Ovary (tissue), 9 donors: Measurements from ENCODE around the gene EEIG1. TPM values are rescaled to one million over a fixed set of nuclear protein-coding genes. Genes with fewer than 3 reads are reported as not detected.

Source experiments
- DNase-seq, 5 donors: peaks; one replicate each; pipeline ENCODE4 v3.0.0-alpha.2; 2019 to 2020
- H3K27ac ChIP-seq, 2 donors: fragments of 200-600 bp; one replicate each; pipeline versions ENCODE4 v1.5.1 to v1.8.0; 2019 to 2022
- H3K27me3 ChIP-seq: fragments of 200-600 bp; one replicate; pipeline ENCODE4 v1.8.0; 2022
- H3K36me3 ChIP-seq: fragments of 200-600 bp; sonication (generic); one replicate; pipeline ENCODE4 v1.5.1; 2019
- H3K4me1 ChIP-seq: one replicate; pipeline ENCODE4 v1.8.1; 2013; ENCODE audit warnings: mild to moderate bottlenecking, moderate library complexity; ENCODE audit not compliant: insufficient read depth
- H3K4me3 ChIP-seq: fragments of 200-600 bp; sonication (generic); one replicate; pipeline ENCODE4 v1.5.1; 2017
- H3K9me3 ChIP-seq, 2 donors: fragments of 200-600 bp in 1 of 2; sonication (generic) in 1 of 2; one replicate each; pipeline versions ENCODE4 v1.5.1 to v1.8.1; 2013 to 2019; ENCODE audit warnings: mild to moderate bottlenecking in 1 of 2, moderate library complexity in 1 of 2
- CTCF ChIP-seq, 3 donors: fragments of 450-650 bp in 2 of 3; fragments of 200-600 bp in 1 of 3; IDR thresholded peaks; one replicate each; pipeline versions ENCODE4 v1.5.1 to v1.8.0; 2016 to 2022; ENCODE audit warnings: antibody characterized with exemption in 3 of 3, mild to moderate bottlenecking in 1 of 3
- EP300 ChIP-seq: sonication (generic); formaldehyde crosslinking; IDR thresholded peaks from one replicate; pipeline ENCODE4 v1.6.1; 2017; ENCODE audit warnings: antibody characterized with exemption
- POLR2A ChIP-seq: fragments of 450-650 bp; IDR thresholded peaks from one replicate; pipeline ENCODE4 v1.6.1; 2017; ENCODE audit warnings: antibody characterized with exemption, mild to moderate bottlenecking, moderate library complexity
- WGBS, 3 donors: extraction: QIAGEN DNeasy Blood & Tissue Kit in 1 of 3; methylation state at CpG; one replicate each; pipeline versions ENCODE4 v1.1.5 to v1.1.7; 2013 to 2017; 5-methylcytosine and 5-hydroxymethylcytosine counted together
- intact Hi-C, 4 donors: fragments of 100-400 bp; cut with DNase I; formaldehyde crosslinking; loops; one replicate each; pipeline versions ENCODE4 v1.11.0 to v1.15.1; 2022 to 2023
- polyA plus RNA-seq, 2 donors: library from polyadenylated mRNA; stranded (reverse); fragments of 200-250 nt in 1 of 2; fragments of 350-450 nt in 1 of 2; fragmentation: Illumina TruSeq in 1 of 2; extraction: RNeasy Lipid Tissue Mini Kit (QIAGEN cat#74804) in 1 of 2; gene quantifications; one replicate each; pipeline ENCODE4 v1.2.3, GENCODE V29; 2013 to 2014
- total RNA-seq, 7 donors: library from RNA; depleted of rRNA in 2 of 7; stranded (reverse); fragments of >200 nt in 2 of 7; fragmentation: NEBNext Ultra II Directional in 3 of 7; extraction: Animal tissue kit (Norgen Biotek cat#: 25700) in 3 of 7; gene quantifications; one replicate each; pipeline versions ENCODE4 v1.1.0 to v1.2.4, GENCODE V29; 2016 to 2023
- donor health status: DM: no; HTN: no; CAD: no; lungs with moderate emphysema.
- donor health status: DM: no; HTN: no; CAD: no.
- donor health status: Bipolar disorder and iron deficiency.
- donor health status: DM: yes; HTN: yes; CAD: no.
- donor health status: DM: no; HTN: no; CAD: no.
- donor health status: DM: yes; HTN: yes; CAD: no.

EEIG1 gene
- total and polyA plus RNA-seq, 9 donors, result 8.6 to 104 (median 75.5) TPM

- H3K4me3 ChIP-seq, result peak within 1 kb of the TSS; percentile 62
- TF ChIP-seq POLR2A (peak; percentile 49), CTCF (IDR thresholded peaks at IDR 0.05) (no peak), EP300 (no peak)
- no peaks in the 10 kb centered on the region for H3K9me3 ChIP-seq
- intact Hi-C loops, result no loop called here
- WGBS, 3 donors, result 2 to 4% (median 3%) methylated on average over 42 to 60 of the region's 60 CpGs
- no peaks in the 10 kb centered on the region for H3K36me3 ChIP-seq
- H3K4me1 ChIP-seq, result peaks cover 18% of the 10 kb centered on the region
- DNase-seq, result peak; percentile 77 to 86 (median 79)
- H3K27me3 ChIP-seq, result no peaks in the 10 kb centered on the region
- no peak within 1 kb of the TSS for H3K27ac ChIP-seq
Measured at GRCh38 chr9:127937388-127938297, 43.1 kb downstream of the EEIG1 start, which contains the start of gene DPM2. DPM2 (minus strand) TSS chr9:127937854; CDS start chr9:127937820, 34 bp downstream.

GRCh38 chr9:127937056-127937387, 43.8 kb downstream of the EEIG1 start:
- TF ChIP-seq EP300 (no peak), CTCF (IDR thresholded peaks at IDR 0.05) (no peak), POLR2A (no peak)
- intact Hi-C loops, result no loop called here
- 4 to 10% (median 6%) methylated on average over 7 of the region's 7 CpGs for WGBS, 3 donors

GRCh38 chr9:127936347-127936852, 44.4 kb downstream of the EEIG1 start:
- no peaks in the 10 kb centered on the region for H3K27me3 ChIP-seq
- H3K36me3 ChIP-seq, result no peaks in the 10 kb centered on the region
- H3K27ac ChIP-seq, result no peak overlapping the region
- WGBS, 3 donors, result 69 to 75% (median 71%) methylated on average over 14 of the region's 14 CpGs
- no peaks in the 10 kb centered on the region for H3K9me3 ChIP-seq
- intact Hi-C loops, result no loop called here
- TF ChIP-seq POLR2A, result no peak
- TF ChIP-seq EP300, result no peak
- TF ChIP-seq CTCF (IDR thresholded peaks at IDR 0.05), result no peak
- peaks cover 18% of the 10 kb centered on the region for H3K4me1 ChIP-seq
- peak in 1 of 5 donors; percentile 23 for DNase-seq
- H3K4me3 ChIP-seq, result no peak overlapping the region

More at GRCh38 chr9:127937056-127937387, 43.8 kb downstream of the EEIG1 start:
- no peak overlapping the region for H3K27ac ChIP-seq
- peak overlapping the region; percentile 62 for H3K4me3 ChIP-seq
- H3K4me1 ChIP-seq, result peaks cover 15% of the 10 kb centered on the region
- no peaks in the 10 kb centered on the region for H3K27me3 ChIP-seq
- no peak for DNase-seq
- no peaks in the 10 kb centered on the region for H3K9me3 ChIP-seq
- H3K36me3 ChIP-seq, result no peaks in the 10 kb centered on the region

GRCh38 chr9:127935765-127936221, 45.0 kb downstream of the EEIG1 start:
- peaks cover 18% of the 10 kb centered on the region for H3K4me1 ChIP-seq
- 69 to 78% (median 74%) methylated on average over 4 of the region's 4 CpGs for WGBS, 3 donors
- no peaks in the 10 kb centered on the region for H3K27me3 ChIP-seq
- H3K4me3 ChIP-seq, result no peak overlapping the region
- H3K36me3 ChIP-seq, result no peaks in the 10 kb centered on the region
- DNase-seq, result no peak
- intact Hi-C loops, result no loop called here
- H3K9me3 ChIP-seq, result no peaks in the 10 kb centered on the region
- H3K27ac ChIP-seq, result no peak overlapping the region
- TF ChIP-seq EP300 (no peak), CTCF (IDR thresholded peaks at IDR 0.05) (no peak), POLR2A (no peak)
